ENCODE data around the gene ELN.

Gene ELN

DNA sequence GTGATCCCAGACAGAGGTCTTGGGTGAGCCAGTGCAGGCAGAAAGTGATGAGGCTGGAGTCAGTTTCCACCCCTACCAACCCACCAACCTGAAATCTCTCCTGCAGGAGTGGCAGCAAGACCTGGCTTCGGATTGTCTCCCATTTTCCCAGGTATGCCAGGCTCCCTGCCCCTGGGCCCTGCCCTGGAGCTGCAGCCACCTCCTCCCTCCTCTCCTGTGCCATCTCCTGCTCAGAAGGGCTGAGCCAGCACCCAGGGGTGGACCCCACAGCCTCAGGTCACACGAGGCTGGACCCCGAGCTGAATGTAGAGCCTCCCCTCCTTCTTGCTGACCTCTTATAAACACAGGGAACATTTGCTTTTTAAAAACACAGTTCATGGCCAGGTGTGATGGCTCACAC is 38.7 kb downstream of the ELN start:
- peaks cover 0 to 5% (median 2%) of the 10 kb centered on the region in 4 experiments for H3K4me1 ChIP-seq (ENCODE audit: control extremely low read depth in 1 of 4, control insufficient read depth in 4 of 4, insufficient read depth in 4 of 4, low read length in 3 of 4)
- peaks cover 0 to 11% (median 2%) of the 10 kb centered on the region in 4 experiments for H3K36me3 ChIP-seq (ENCODE audit: control insufficient read depth in 4 of 4, insufficient read depth in 4 of 4, low read length in 3 of 4)
- no peak overlapping the region for H3K4me3 ChIP-seq (ENCODE audit: control insufficient read depth in 1 of 7, extremely low read depth in 1 of 7, insufficient read depth in 4 of 7, low read depth in 2 of 7, low read length in 6 of 7)
- 100% methylated on average over 2 of the region's 3 CpGs for WGBS (ENCODE audit: insufficient coverage)
- no peaks in the 10 kb centered on the region for H3K9me3 ChIP-seq (ENCODE audit: control extremely low read depth in 1 of 5, control insufficient read depth in 4 of 5, insufficient read depth in 2 of 5, low read depth in 1 of 5, low read length in 4 of 5)
- H3K27ac ChIP-seq (ENCODE audit: insufficient read depth in 1 of 2, low read depth in 1 of 2, low read length in 2 of 2, poor library complexity in 1 of 2, severe bottlenecking in 2 of 2): no peak overlapping the region
- no peak for DNase-seq
- ChIA-PET CTCF (interaction anchor here (0.9 to 4.9 kb wide), 7 partner anchors 8 to 335 kb away, joined by 3 to 30 read pairs (median 8); no protein-coding TSS in a partner anchor), POLR2A (no interaction called here)
- no peaks in the 10 kb centered on the region for H3K27me3 ChIP-seq (replicated peaks in 2 of 5; ENCODE audit: control insufficient read depth in 4 of 5, insufficient read depth in 5 of 5, low read length in 4 of 5)

DNA sequence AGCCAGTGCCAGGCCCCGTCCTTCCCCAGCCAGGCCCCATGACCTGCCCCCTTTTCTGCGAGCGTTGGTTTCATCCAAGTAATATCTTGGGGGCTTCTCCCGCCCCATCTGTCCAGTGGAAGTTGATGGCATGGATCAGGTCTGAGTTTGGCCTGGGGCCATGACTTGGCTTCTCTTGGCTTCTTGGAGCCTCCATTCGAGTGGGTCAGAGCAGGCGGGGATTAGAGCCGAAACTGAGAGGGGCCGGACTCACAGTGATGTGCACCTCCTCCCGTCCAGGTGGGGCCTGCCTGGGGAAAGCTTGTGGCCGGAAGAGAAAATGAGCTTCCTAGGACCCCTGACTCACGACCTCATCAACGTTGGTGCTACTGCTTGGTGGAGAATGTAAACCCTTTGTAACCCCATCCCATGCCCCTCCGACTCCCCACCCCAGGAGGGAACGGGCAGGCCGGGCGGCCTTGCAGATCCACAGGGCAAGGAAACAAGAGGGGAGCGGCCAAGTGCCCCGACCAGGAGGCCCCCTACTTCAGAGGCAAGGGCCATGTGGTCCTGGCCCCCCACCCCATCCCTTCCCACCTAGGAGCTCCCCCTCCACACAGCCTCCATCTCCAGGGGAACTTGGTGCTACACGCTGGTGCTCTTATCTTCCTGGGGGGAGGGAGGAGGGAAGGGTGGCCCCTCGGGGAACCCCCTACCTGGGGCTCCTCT is 40.6 kb downstream of the ELN start:
- POLR2A ChIA-PET: interaction anchor here (0.6 kb wide), 1 partner anchor 73 kb away, joined by 4 read pairs; no protein-coding TSS in a partner anchor
- DNase-seq: no peak
- Histone ChIP-seq H3K36me3 (ENCODE audit: control insufficient read depth in 4 of 4, insufficient read depth in 4 of 4, low read length in 3 of 4) (peaks cover 0 to 4% (median 2%) of the 10 kb centered on the region in 4 experiments), H3K9me3 (ENCODE audit: control extremely low read depth in 1 of 5, control insufficient read depth in 4 of 5, insufficient read depth in 2 of 5, low read depth in 1 of 5, low read length in 4 of 5) (no peaks in the 10 kb centered on the region), H3K27ac (ENCODE audit: insufficient read depth in 1 of 2, low read depth in 1 of 2, low read length in 2 of 2, poor library complexity in 1 of 2, severe bottlenecking in 2 of 2) (no peak overlapping the region), H3K4me1 (ENCODE audit: control extremely low read depth in 1 of 4, control insufficient read depth in 4 of 4, insufficient read depth in 4 of 4, low read length in 3 of 4) (no peaks in the 10 kb centered on the region), H3K27me3 (replicated peaks in 2 of 5; ENCODE audit: control insufficient read depth in 4 of 5, insufficient read depth in 5 of 5, low read length in 4 of 5) (no peaks in the 10 kb centered on the region), H3K4me3 (ENCODE audit: control insufficient read depth in 1 of 7, extremely low read depth in 1 of 7, insufficient read depth in 4 of 7, low read depth in 2 of 7, low read length in 6 of 7) (no peak overlapping the region)
- 97% methylated on average over 10 of the region's 20 CpGs for WGBS (ENCODE audit: insufficient coverage)
- CTCF ChIA-PET: interaction anchor here (0.9 to 4.9 kb wide), 22 partner anchors 8 to 333 kb away, joined by 3 to 30 read pairs (median 6); no protein-coding TSS in a partner anchor

DNA sequence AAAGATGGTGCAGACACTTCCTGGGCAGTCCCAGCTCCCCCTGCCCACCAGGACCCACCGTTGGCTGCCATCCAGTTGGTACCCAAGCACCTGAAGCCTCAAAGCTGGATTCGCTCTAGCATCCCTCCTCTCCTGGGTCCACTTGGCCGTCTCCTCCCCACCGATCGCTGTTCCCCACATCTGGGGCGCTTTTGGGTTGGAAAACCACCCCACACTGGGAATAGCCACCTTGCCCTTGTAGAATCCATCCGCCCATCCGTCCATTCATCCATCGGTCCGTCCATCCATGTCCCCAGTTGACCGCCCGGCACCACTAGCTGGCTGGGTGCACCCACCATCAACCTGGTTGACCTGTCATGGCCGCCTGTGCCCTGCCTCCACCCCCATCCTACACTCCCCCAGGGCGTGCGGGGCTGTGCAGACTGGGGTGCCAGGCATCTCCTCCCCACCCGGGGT is 41.1 kb downstream of the ELN start:
- CTCF ChIA-PET: interaction anchor here (1.1 to 4.9 kb wide), 20 partner anchors 9 to 332 kb away, joined by 3 to 30 read pairs (median 6); no protein-coding TSS in a partner anchor
- POLR2A ChIA-PET: interaction anchor here (0.6 to 1.0 kb wide), 2 partner anchors 73 kb away, joined by 3 to 4 read pairs; no protein-coding TSS in a partner anchor
- H3K4me3 ChIP-seq (ENCODE audit: control insufficient read depth in 1 of 7, extremely low read depth in 1 of 7, insufficient read depth in 4 of 7, low read depth in 2 of 7, low read length in 6 of 7): no peak overlapping the region
- no peak for DNase-seq
- H3K27ac ChIP-seq (ENCODE audit: insufficient read depth in 1 of 2, low read depth in 1 of 2, low read length in 2 of 2, poor library complexity in 1 of 2, severe bottlenecking in 2 of 2): no peak overlapping the region
- no peaks in the 10 kb centered on the region for H3K4me1 ChIP-seq (ENCODE audit: control extremely low read depth in 1 of 4, control insufficient read depth in 4 of 4, insufficient read depth in 4 of 4, low read length in 3 of 4)
- 97% methylated on average over 15 of the region's 16 CpGs for WGBS (ENCODE audit: insufficient coverage)
- no peaks in the 10 kb centered on the region for H3K27me3 ChIP-seq (replicated peaks in 2 of 5; ENCODE audit: control insufficient read depth in 4 of 5, insufficient read depth in 5 of 5, low read length in 4 of 5)
- H3K36me3 ChIP-seq (ENCODE audit: control insufficient read depth in 4 of 4, insufficient read depth in 4 of 4, low read length in 3 of 4): peaks cover 0 to 3% (median 1%) of the 10 kb centered on the region in 4 experiments
- H3K9me3 ChIP-seq (ENCODE audit: control extremely low read depth in 1 of 5, control insufficient read depth in 4 of 5, insufficient read depth in 2 of 5, low read depth in 1 of 5, low read length in 4 of 5): no peaks in the 10 kb centered on the region

- H3K27me3 ChIP-seq (replicated peaks in 2 of 5; ENCODE audit: control insufficient read depth in 4 of 5, insufficient read depth in 5 of 5, low read length in 4 of 5): no peaks in the 10 kb centered on the region
- H3K4me1 ChIP-seq (ENCODE audit: control extremely low read depth in 1 of 4, control insufficient read depth in 4 of 4, insufficient read depth in 4 of 4, low read length in 3 of 4): no peaks in the 10 kb centered on the region
- WGBS (ENCODE audit: insufficient coverage): 96% methylated on average over 10 of the region's 11 CpGs
- CTCF ChIA-PET: interaction anchor here (0.6 to 3.8 kb wide), 14 partner anchors 10 to 341 kb away, joined by 3 to 30 read pairs (median 4); no protein-coding TSS in a partner anchor
- H3K27ac ChIP-seq (ENCODE audit: insufficient read depth in 1 of 2, low read depth in 1 of 2, low read length in 2 of 2, poor library complexity in 1 of 2, severe bottlenecking in 2 of 2): no peak overlapping the region
- DNase-seq: peak in 1 of 3 donors; percentile 26
- POLR2A ChIA-PET: interaction anchor here (0.6 to 1.7 kb wide), 5 partner anchors 13 to 203 kb away, joined by 3 to 4 read pairs (median 3); partner anchors contain the start of gene LIMK1
- H3K4me3 ChIP-seq (ENCODE audit: control insufficient read depth in 1 of 7, extremely low read depth in 1 of 7, insufficient read depth in 4 of 7, low read depth in 2 of 7, low read length in 6 of 7): no peak overlapping the region
- H3K36me3 ChIP-seq (ENCODE audit: control insufficient read depth in 4 of 4, insufficient read depth in 4 of 4, low read length in 3 of 4): no peaks in the 10 kb centered on the region
- H3K9me3 ChIP-seq (ENCODE audit: control extremely low read depth in 1 of 5, control insufficient read depth in 4 of 5, insufficient read depth in 2 of 5, low read depth in 1 of 5, low read length in 4 of 5): no peaks in the 10 kb centered on the region
Measured at GRCh38 chr7:74069790-74070618, 42.0 kb downstream of the ELN start.

GRCh38 chr7:74070619-74070921 is 42.6 kb downstream of the ELN start:
- H3K27ac ChIP-seq (ENCODE audit: insufficient read depth in 1 of 2, low read depth in 1 of 2, low read length in 2 of 2, poor library complexity in 1 of 2, severe bottlenecking in 2 of 2): no peak overlapping the region
- no peaks in the 10 kb centered on the region for H3K4me1 ChIP-seq (ENCODE audit: control extremely low read depth in 1 of 4, control insufficient read depth in 4 of 4, insufficient read depth in 4 of 4, low read length in 3 of 4)
- no peaks in the 10 kb centered on the region for H3K27me3 ChIP-seq (replicated peaks in 2 of 5; ENCODE audit: control insufficient read depth in 4 of 5, insufficient read depth in 5 of 5, low read length in 4 of 5)
- no peaks in the 10 kb centered on the region for H3K36me3 ChIP-seq (ENCODE audit: control insufficient read depth in 4 of 4, insufficient read depth in 4 of 4, low read length in 3 of 4)
- no peak for DNase-seq
- H3K4me3 ChIP-seq (ENCODE audit: control insufficient read depth in 1 of 7, extremely low read depth in 1 of 7, insufficient read depth in 4 of 7, low read depth in 2 of 7, low read length in 6 of 7): no peak overlapping the region
- WGBS (ENCODE audit: insufficient coverage): 87% methylated on average over 5 of the region's 6 CpGs
- POLR2A ChIA-PET: interaction anchor here (0.6 to 1.7 kb wide), 2 partner anchors 13 to 89 kb away, joined by 3 to 4 read pairs; partner anchors contain the start of gene LIMK1
- no peaks in the 10 kb centered on the region for H3K9me3 ChIP-seq (ENCODE audit: control extremely low read depth in 1 of 5, control insufficient read depth in 4 of 5, insufficient read depth in 2 of 5, low read depth in 1 of 5, low read length in 4 of 5)
- CTCF ChIA-PET: interaction anchor here (0.6 to 3.8 kb wide), 5 partner anchors 10 to 341 kb away, joined by 3 to 30 read pairs (median 3); no protein-coding TSS in a partner anchor

DNA sequence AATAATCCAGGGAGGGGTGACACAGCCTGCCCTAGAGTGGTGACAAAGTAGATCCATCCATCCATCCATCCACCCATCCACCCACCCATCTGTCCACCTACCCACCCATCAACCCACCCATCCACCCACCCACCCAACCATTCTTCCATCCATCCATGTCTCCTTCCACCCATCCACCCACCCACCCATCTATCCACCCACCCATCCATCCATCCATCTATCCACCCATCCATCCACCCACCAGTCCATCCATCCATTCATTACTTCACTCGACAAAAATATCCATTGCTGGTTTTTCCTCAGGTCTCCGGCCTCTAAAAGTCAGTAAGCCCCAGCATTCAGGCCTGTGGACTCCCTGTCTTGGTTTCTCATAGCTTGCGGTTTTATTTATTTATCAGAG is 43.1 kb downstream of the ELN start:
- Histone ChIP-seq H3K27ac (ENCODE audit: insufficient read depth in 1 of 2, low read depth in 1 of 2, low read length in 2 of 2, poor library complexity in 1 of 2, severe bottlenecking in 2 of 2) (no peak overlapping the region), H3K9me3 (ENCODE audit: control extremely low read depth in 1 of 5, control insufficient read depth in 4 of 5, insufficient read depth in 2 of 5, low read depth in 1 of 5, low read length in 4 of 5) (no peaks in the 10 kb centered on the region), H3K4me1 (ENCODE audit: control extremely low read depth in 1 of 4, control insufficient read depth in 4 of 4, insufficient read depth in 4 of 4, low read length in 3 of 4) (no peaks in the 10 kb centered on the region), H3K27me3 (replicated peaks in 2 of 5; ENCODE audit: control insufficient read depth in 4 of 5, insufficient read depth in 5 of 5, low read length in 4 of 5) (no peaks in the 10 kb centered on the region), H3K4me3 (ENCODE audit: control insufficient read depth in 1 of 7, extremely low read depth in 1 of 7, insufficient read depth in 4 of 7, low read depth in 2 of 7, low read length in 6 of 7) (no peak overlapping the region), H3K36me3 (ENCODE audit: control insufficient read depth in 4 of 4, insufficient read depth in 4 of 4, low read length in 3 of 4) (no peaks in the 10 kb centered on the region)
- CTCF ChIA-PET: interaction anchor here (0.5 to 1.4 kb wide), 3 partner anchors 78 to 330 kb away, joined by 3 to 4 read pairs (median 3); no protein-coding TSS in a partner anchor
- 100% methylated on average over 3 of the region's 3 CpGs for WGBS (ENCODE audit: insufficient coverage)
- DNase-seq: no peak
- POLR2A ChIA-PET: interaction anchor here (1.7 kb wide), 1 partner anchor 12 kb away, joined by 3 read pairs; the partner anchor contains the start of gene LIMK1
